ENCODE results near the gene BRINP3.

GRCh38 chr1:190479050-190479397 is 1.4 kb upstream of the BRINP3 start:
- TF ChIP-seq ZFX (IDR thresholded peaks at IDR 0.05; ENCODE audit: borderline replicate concordance) (no peak), CTCF (IDR thresholded peaks at IDR 0.05) (no peak)
